Globus pallidus (tissue), 1 donor: Measurements from ENCODE around the gene RASAL3.

Experiments used
- DNase-seq: peaks from one replicate; pipeline ENCODE4 v3.0.0-alpha.2; 2015; ENCODE audit warnings: low spot score

Gene RASAL3

GRCh38 chr19:15432629-15433518, 31.5 kb downstream of the RASAL3 start:
- peak; percentile 84 for DNase-seq

GRCh38 chr19:15432018-15432494, 32.3 kb downstream of the RASAL3 start:
- DNase-seq: no peak

- no peak for DNase-seq
Observed at GRCh38 chr19:15431396-15432017, 32.8 kb downstream of the RASAL3 start.

GRCh38 chr19:15430526-15431120, 33.7 kb downstream of the RASAL3 start:
- no peak for DNase-seq

- DNase-seq: no peak
Observed at GRCh38 chr19:15429825-15430467, 34.4 kb downstream of the RASAL3 start.

- DNase-seq: no peak
Observed at GRCh38 chr19:15428956-15429824, 35.2 kb downstream of the RASAL3 start.

GRCh38 chr19:15427991-15428471, 36.3 kb downstream of the RASAL3 start:
- no peak for DNase-seq

GRCh38 chr19:15427350-15427700, 37.0 kb downstream of the RASAL3 start:
- DNase-seq: no peak

- DNase-seq: no peak
Observed at GRCh38 chr19:15426485-15427349, 37.6 kb downstream of the RASAL3 start.

GRCh38 chr19:15425321-15425950, 38.9 kb downstream of the RASAL3 start:
- no peak for DNase-seq

GRCh38 chr19:15424692-15425272, 39.6 kb downstream of the RASAL3 start:
- no peak for DNase-seq

GRCh38 chr19:15424121-15424520, 40.2 kb downstream of the RASAL3 start:
- no peak for DNase-seq

- no peak for DNase-seq
Observed at GRCh38 chr19:15423130-15423529, 41.2 kb downstream of the RASAL3 start.

GRCh38 chr19:15422296-15423075, 41.9 kb downstream of the RASAL3 start:
- no peak for DNase-seq

- peak; percentile 91 for DNase-seq
Observed at GRCh38 chr19:15421721-15422260, 42.6 kb downstream of the RASAL3 start.

GRCh38 chr19:15421136-15421695, 43.1 kb downstream of the RASAL3 start:
- DNase-seq: no peak

GRCh38 chr19:15419413-15420025, 44.8 kb downstream of the RASAL3 start:
- DNase-seq: no peak
